HepG2 (cell line): ENCODE data around the gene MEPCE. TPM values are rescaled to one million over a fixed set of nuclear protein-coding genes. Genes with fewer than 3 reads are reported as not detected.

Source experiments
- AKAP8 ChIP-seq: sonication (generic); formaldehyde crosslinking; IDR thresholded peaks from 2 replicates; pipeline ENCODE4 v1.5.1; 2020; ENCODE audit warnings: mild to moderate bottlenecking, missing genetic modification reagents
- ARID2 ChIP-seq: sonication (generic); formaldehyde crosslinking; IDR thresholded peaks from 2 replicates; pipeline ENCODE4 v1.8.1; 2022; ENCODE audit warnings: mild to moderate bottlenecking, missing genetic modification reagents, borderline replicate concordance
- HNF4A ChIP-seq: sonication (generic); formaldehyde crosslinking; IDR thresholded peaks from 2 replicates; pipeline ENCODE4 v1.4.0; 2020; ENCODE audit warnings: missing genetic modification reagents
- HOXA9 ChIP-seq: sonication (generic); formaldehyde crosslinking; IDR thresholded peaks from 2 replicates; pipeline ENCODE4 v1.8.1; 2022; ENCODE audit warnings: missing genetic modification reagents, mild to moderate bottlenecking, moderate library complexity, borderline replicate concordance
- PATZ1 ChIP-seq: sonication (generic); formaldehyde crosslinking; IDR thresholded peaks from 2 replicates; pipeline ENCODE4 v1.4.0; 2020; ENCODE audit warnings: missing genetic modification reagents
- RBM22 ChIP-seq: fragments of 200-400 bp; formaldehyde crosslinking; optimal IDR thresholded peaks from 2 replicates; pipeline ENCODE3; 2017; ENCODE audit warnings: mild to moderate bottlenecking, low read length, moderate library complexity
- RORA ChIP-seq: sonication (generic); formaldehyde crosslinking; IDR thresholded peaks from 2 replicates; pipeline ENCODE4 v1.5.0; 2020; ENCODE audit warnings: mild to moderate bottlenecking, missing genetic modification reagents, moderate library complexity
- SMARCE1 ChIP-seq: fragments of 450-650 bp; IDR thresholded peaks from 2 replicates; pipeline ENCODE4 v1.6.1; 2017; ENCODE audit warnings: borderline replicate concordance
- UBTF ChIP-seq: sonication (generic); formaldehyde crosslinking; IDR thresholded peaks from 2 replicates; pipeline ENCODE4 v1.4.0; 2020; ENCODE audit warnings: mild to moderate bottlenecking, missing genetic modification reagents
- WIZ ChIP-seq: sonication (generic); formaldehyde crosslinking; IDR thresholded peaks from 2 replicates; pipeline ENCODE4 v1.5.1; 2020; ENCODE audit warnings: mild to moderate bottlenecking, missing genetic modification reagents
- ZBTB2 ChIP-seq: sonication (generic); formaldehyde crosslinking; IDR thresholded peaks from 2 replicates; pipeline ENCODE4 v1.8.0; 2022; ENCODE audit warnings: low read depth, missing genetic modification reagents
- ZBTB38 ChIP-seq: sonication (generic); formaldehyde crosslinking; IDR thresholded peaks from 2 replicates; pipeline ENCODE4 v1.5.1; 2020; ENCODE audit warnings: mild to moderate bottlenecking, missing genetic modification reagents
- ZFP36 ChIP-seq: fragments of 150-350 bp; IDR thresholded peaks from 2 replicates; pipeline ENCODE4 v1.6.1; 2018; ENCODE audit warnings: borderline replicate concordance, low read length, low read depth; ENCODE audit not compliant: partially characterized antibody
- ZFP41 ChIP-seq: sonication (generic); formaldehyde crosslinking; IDR thresholded peaks from 2 replicates; pipeline ENCODE4 v1.4.0; 2020; ENCODE audit warnings: mild to moderate bottlenecking, missing genetic modification reagents, borderline replicate concordance
- ZNF232 ChIP-seq: sonication (generic); formaldehyde crosslinking; IDR thresholded peaks from 2 replicates; pipeline ENCODE4 v1.4.0; 2020; ENCODE audit warnings: missing genetic modification reagents, borderline replicate concordance
- ZNF282 ChIP-seq: fragments of 450-650 bp; IDR thresholded peaks from 2 replicates; pipeline ENCODE4 v1.6.1; 2018; ENCODE audit not compliant: partially characterized antibody
- ZNF569 ChIP-seq: sonication (generic); formaldehyde crosslinking; IDR thresholded peaks from 2 replicates; pipeline ENCODE4 v1.5.0; 2020; ENCODE audit warnings: mild to moderate bottlenecking, missing genetic modification reagents, moderate library complexity, borderline replicate concordance
- polyA plus RNA-seq, 8 experiments: library from polyadenylated mRNA; depleted of rRNA in 3 of 8; stranded (reverse) in 7 of 8; unstranded in 1 of 8; fragments of >200 nt; fragmentation: Illumina TruSeq in 4 of 8; extraction: Trizol in 4 of 8; gene quantifications; 2 replicates each; pipeline versions ENCODE4 v1.2.1 to v1.2.3, GENCODE V29; 2011 to 2016; ENCODE audit warnings: low read depth in 4 of 8, missing spikeins in 1 of 8, mixed read lengths in 1 of 8; ENCODE audit not compliant: insufficient read depth in 1 of 8
- total RNA-seq, 5 experiments: library from RNA; depleted of rRNA; stranded (reverse); fragments of >200 nt; fragmentation: Illumina TruSeq; extraction: Trizol; gene quantifications; 2 replicates each; pipeline ENCODE4 v1.2.3, GENCODE V29; 2016; ENCODE audit warnings: low read depth in 1 of 5
- TF ChIP-seq, protein P1 (sequence below): sonication (generic); formaldehyde crosslinking; IDR thresholded peaks from 2 replicates; pipeline ENCODE4 v1.4.0; 2020; ENCODE audit warnings: missing genetic modification reagents, borderline replicate concordance
- TF ChIP-seq, protein P2 (sequence below): IDR thresholded peaks from 2 replicates; pipeline ENCODE4 v1.6.1; 2016; ENCODE audit warnings: low read depth, borderline replicate concordance

MEPCE gene
- total and polyA plus RNA-seq, 2 of the 13 experiments (the other 11 are each of a cell fraction or from before 2014, with no cell fraction given) = 12.3 to 26.0 TPM

GRCh38 chr7:100435401-100436304, 6.0 kb downstream of the MEPCE start (continued):
- no peak for TF ChIP-seq ZFP36
- peak; percentile 87 for TF ChIP-seq AKAP8
- TF ChIP-seq, protein P1, sequence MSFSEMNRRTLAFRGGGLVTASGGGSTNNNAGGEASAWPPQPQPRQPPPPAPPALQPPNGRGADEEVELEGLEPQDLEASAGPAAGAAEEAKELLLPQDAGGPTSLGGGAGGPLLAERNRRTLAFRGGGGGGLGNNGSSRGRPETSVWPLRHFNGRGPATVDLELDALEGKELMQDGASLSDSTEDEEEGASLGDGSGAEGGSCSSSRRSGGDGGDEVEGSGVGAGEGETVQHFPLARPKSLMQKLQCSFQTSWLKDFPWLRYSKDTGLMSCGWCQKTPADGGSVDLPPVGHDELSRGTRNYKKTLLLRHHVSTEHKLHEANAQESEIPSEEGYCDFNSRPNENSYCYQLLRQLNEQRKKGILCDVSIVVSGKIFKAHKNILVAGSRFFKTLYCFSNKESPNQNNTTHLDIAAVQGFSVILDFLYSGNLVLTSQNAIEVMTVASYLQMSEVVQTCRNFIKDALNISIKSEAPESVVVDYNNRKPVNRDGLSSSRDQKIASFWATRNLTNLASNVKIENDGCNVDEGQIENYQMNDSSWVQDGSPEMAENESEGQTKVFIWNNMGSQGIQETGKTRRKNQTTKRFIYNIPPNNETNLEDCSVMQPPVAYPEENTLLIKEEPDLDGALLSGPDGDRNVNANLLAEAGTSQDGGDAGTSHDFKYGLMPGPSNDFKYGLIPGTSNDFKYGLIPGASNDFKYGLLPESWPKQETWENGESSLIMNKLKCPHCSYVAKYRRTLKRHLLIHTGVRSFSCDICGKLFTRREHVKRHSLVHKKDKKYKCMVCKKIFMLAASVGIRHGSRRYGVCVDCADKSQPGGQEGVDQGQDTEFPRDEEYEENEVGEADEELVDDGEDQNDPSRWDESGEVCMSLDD (CRISPR knock-in tag) = peak; percentile 44; the same call in 1 of the 2 replicates
- peak; percentile 78; the same call in 1 of the 2 replicates for TF ChIP-seq ZBTB2 (CRISPR knock-in tag)
- no peak for TF ChIP-seq ZFP41 (CRISPR knock-in tag)
- no peak for TF ChIP-seq RORA (CRISPR knock-in tag)
- peak; percentile 66; the same call in 1 of the 2 replicates for TF ChIP-seq ARID2 (CRISPR knock-in tag)
- TF ChIP-seq PATZ1 (CRISPR knock-in tag) = peak; percentile 2; the same call in 1 of the 2 replicates
- peak; percentile 57; the same call in 1 of the 2 replicates for TF ChIP-seq ZBTB38 (CRISPR knock-in tag)
- no peak for TF ChIP-seq ZNF569
- TF ChIP-seq UBTF (CRISPR knock-in tag) = peak; percentile 86; the same call in 1 of the 2 replicates
- peak; percentile 64; the same call in 1 of the 2 replicates for TF ChIP-seq HOXA9 (CRISPR knock-in tag)
- peak; percentile 94 for TF ChIP-seq RBM22
- TF ChIP-seq ZNF282 = no peak
- TF ChIP-seq SMARCE1 = no peak
- 0 out of 2 replicates have a peak, but pooled peaks have one; percentile 7 for TF ChIP-seq HNF4A (CRISPR knock-in tag)
- peak; percentile 71 for TF ChIP-seq WIZ (CRISPR knock-in tag)
- 0 out of 2 replicates have a peak, but pooled peaks have one; percentile 30 for TF ChIP-seq ZNF232 (CRISPR knock-in tag)
- TF ChIP-seq, protein P2, sequence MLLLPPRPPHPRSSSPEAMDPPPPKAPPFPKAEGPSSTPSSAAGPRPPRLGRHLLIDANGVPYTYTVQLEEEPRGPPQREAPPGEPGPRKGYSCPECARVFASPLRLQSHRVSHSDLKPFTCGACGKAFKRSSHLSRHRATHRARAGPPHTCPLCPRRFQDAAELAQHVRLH = peak; percentile 42; the same call in 1 of the 2 replicates
